Peyer's patch (tissue), 4 donors: ENCODE data around the gene F7. TPM values are rescaled to one million over a fixed set of nuclear protein-coding genes. Genes with fewer than 3 reads are reported as not detected.

ENCODE experiments used
- DNase-seq, 3 donors: peaks; one replicate each; pipeline ENCODE4 v3.0.0-alpha.2; 2017 to 2019
- H3K27ac ChIP-seq, 4 donors: fragments of 200-600 bp; sonication (generic); one replicate each; pipeline ENCODE4 v1.5.1; 2016 to 2019
- H3K27me3 ChIP-seq, 2 donors: fragments of 200-600 bp; sonication (generic); one replicate each; pipeline ENCODE4 v1.5.1; 2019
- H3K36me3 ChIP-seq, 3 donors: fragments of 200-600 bp; sonication (generic); one replicate each; pipeline ENCODE4 v1.5.1; 2016 to 2019
- H3K4me1 ChIP-seq, 4 donors: fragments of 200-600 bp; sonication (generic); one replicate each; pipeline ENCODE4 v1.5.1; 2016 to 2019
- H3K4me3 ChIP-seq, 4 donors: fragments of 200-600 bp; sonication (generic); 1 replicate in 3 of 4; 2 replicates in 1 of 4; pipeline ENCODE4 v1.5.1; 2016 to 2019; ENCODE audit warnings: mild to moderate bottlenecking in 1 of 4
- H3K9me3 ChIP-seq, 4 donors: fragments of 200-600 bp; sonication (generic); one replicate each; pipeline ENCODE4 v1.5.1; 2016 to 2019; ENCODE audit warnings: mild to moderate bottlenecking in 1 of 4
- CTCF ChIP-seq, 6 experiments: fragments of 450-650 bp in 4 of 6; fragments of 200-600 bp in 2 of 6; sonication (generic) in 1 of 6; IDR thresholded peaks; one replicate each; pipeline ENCODE4 v1.5.1; 2017 to 2019; ENCODE audit warnings: antibody characterized with exemption in 6 of 6, mild to moderate bottlenecking in 3 of 6, moderate library complexity in 1 of 6
- POLR2A ChIP-seq, 2 donors: fragments of 450-650 bp; IDR thresholded peaks; one replicate each; pipeline ENCODE4 v1.5.1; 2017; ENCODE audit warnings: antibody characterized with exemption in 2 of 2, mild to moderate bottlenecking in 2 of 2, moderate library complexity in 2 of 2
- total RNA-seq, 4 donors: library from RNA; depleted of rRNA; stranded (reverse); fragments of >200 nt; gene quantifications; one replicate each; pipeline ENCODE4 v1.1.0, GENCODE V29; 2016

F7 gene
- total RNA-seq, 4 donors from 2014 or later, result 1.9 to 2.9 TPM; not detected in 2

GRCh38 chr13:113122550-113123225 is 17.1 kb downstream of the F7 start, which contains the start of gene F10:
F10 (plus strand) TSS chr13:113122799; CDS start chr13:113122856, 57 bp downstream.
- Histone ChIP-seq H3K36me3 (no peaks in the 10 kb centered on the region), H3K9me3 (no peaks in the 10 kb centered on the region), H3K4me1 (peaks cover 0 to 5% (median 0%) of the 10 kb centered on the region in 4 donors), H3K27me3 (no peaks in the 10 kb centered on the region), H3K27ac (peak within 1 kb of the TSS in 2 of 4 donors; percentile 44 to 55), H3K4me3 (peak within 1 kb of the TSS in 2 of 4 donors; percentile 39 to 45)
- TF ChIP-seq CTCF (IDR thresholded peaks at IDR 0.05) (peak in 3 of 6 experiments; percentile 51 to 57 (median 53)), POLR2A (IDR thresholded peaks at IDR 0.05) (peak; percentile 40 to 56)
- peak; percentile 25 to 90 (median 89) for DNase-seq

- Histone ChIP-seq H3K36me3 (no peaks in the 10 kb centered on the region), H3K9me3 (no peaks in the 10 kb centered on the region), H3K27ac (peak overlapping the region in 2 of 4 donors; percentile 44 to 55), H3K4me3 (peak overlapping the region in 2 of 4 donors; percentile 39 to 45), H3K27me3 (no peaks in the 10 kb centered on the region), H3K4me1 (peaks cover 0 to 5% (median 0%) of the 10 kb centered on the region in 4 donors)
- TF ChIP-seq CTCF (IDR thresholded peaks at IDR 0.05) (no peak), POLR2A (IDR thresholded peaks at IDR 0.05) (no peak)
- peak in 2 of 3 donors; percentile 42 to 43 for DNase-seq
Observed at GRCh38 chr13:113123226-113124201, 17.9 kb downstream of the F7 start.

- H3K4me3 ChIP-seq, result no peak overlapping the region
- no peak for TF ChIP-seq CTCF (IDR thresholded peaks at IDR 0.05)
- TF ChIP-seq POLR2A (IDR thresholded peaks at IDR 0.05), result no peak
- DNase-seq, result peak in 2 of 3 donors; percentile 34 to 39
Observed at GRCh38 chr13:113124211-113124970, 18.8 kb downstream of the F7 start.

GRCh38 chr13:113125506-113126264 is 20.1 kb downstream of the F7 start:
- no peak for TF ChIP-seq CTCF (IDR thresholded peaks at IDR 0.05)
- TF ChIP-seq POLR2A (IDR thresholded peaks at IDR 0.05), result no peak
- no peaks in the 10 kb centered on the region for H3K27me3 ChIP-seq
- no peaks in the 10 kb centered on the region for H3K36me3 ChIP-seq
- no peak overlapping the region for H3K4me3 ChIP-seq
- H3K27ac ChIP-seq, result no peak overlapping the region
- DNase-seq, result peak in 1 of 3 donors; percentile 25
- peaks cover 0 to 5% (median 0%) of the 10 kb centered on the region in 4 donors for H3K4me1 ChIP-seq
- H3K9me3 ChIP-seq, result peaks cover 0 to 5% (median 0%) of the 10 kb centered on the region in 4 donors

More at GRCh38 chr13:113124211-113124970, 18.8 kb downstream of the F7 start:
- no peaks in the 10 kb centered on the region for H3K36me3 ChIP-seq
- no peaks in the 10 kb centered on the region for H3K27me3 ChIP-seq
- H3K9me3 ChIP-seq, result no peaks in the 10 kb centered on the region
- H3K27ac ChIP-seq, result no peak overlapping the region
- peaks cover 0 to 5% (median 0%) of the 10 kb centered on the region in 4 donors for H3K4me1 ChIP-seq
